HG03469 (cell line): ENCODE results near the gene TMEM203.
"Not testable (repeated sequence)": the region's sequence is repeated elsewhere in the genome, so short reads cannot be mapped to it uniquely, and the experiment has no call there.

ENCODE experiments used
- ATAC-seq: cut with Tn5 transposase; IDR thresholded peaks from one replicate; pipeline ENCODE4 v1.9.1; 2021; ENCODE audit warnings: mild to moderate bottlenecking, moderate library complexity, moderate number of reproducible peaks; ENCODE audit not compliant: unreplicated experiment

The TMEM203 gene

DNA sequence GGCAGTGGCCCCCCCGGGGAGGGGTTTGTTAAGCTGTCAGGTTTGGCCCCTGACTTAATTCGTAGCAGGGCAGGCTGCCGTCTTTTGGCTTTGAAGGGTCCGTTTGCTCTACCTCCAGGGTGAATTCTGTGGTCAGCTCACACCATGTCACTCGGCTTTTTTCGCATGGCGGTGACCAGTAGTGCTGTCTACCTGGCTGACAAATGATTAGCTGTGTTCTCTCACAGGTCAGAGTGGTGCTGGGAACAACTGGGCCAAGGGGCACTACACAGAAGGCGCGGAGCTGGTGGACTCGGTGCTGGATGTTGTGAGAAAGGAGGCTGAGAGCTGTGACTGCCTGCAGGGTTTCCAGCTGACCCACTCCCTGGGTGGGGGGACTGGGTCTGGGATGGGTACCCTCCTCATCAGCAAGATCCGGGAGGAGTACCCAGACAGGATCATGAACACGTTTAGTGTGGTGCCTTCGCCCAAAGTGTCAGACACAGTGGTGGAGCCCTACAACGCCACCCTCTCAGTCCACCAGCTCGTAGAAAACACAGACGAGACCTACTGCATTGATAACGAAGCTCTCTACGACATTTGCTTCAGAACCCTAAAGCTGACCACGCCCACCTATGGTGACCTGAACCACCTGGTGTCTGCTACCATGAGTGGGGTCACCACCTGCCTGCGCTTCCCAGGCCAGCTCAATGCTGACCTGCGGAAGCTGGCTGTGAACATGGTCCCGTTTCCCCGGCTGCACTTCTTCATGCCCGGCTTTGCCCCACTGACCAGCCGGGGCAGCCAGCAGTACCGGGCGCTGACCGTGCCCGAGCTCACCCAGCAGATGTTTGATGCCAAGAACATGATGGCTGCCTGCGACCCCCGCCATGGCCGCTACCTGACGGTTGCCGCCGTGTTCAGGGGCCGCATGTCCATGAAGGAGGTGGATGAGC lies 37.1 kb upstream of the TMEM203 start:
- ATAC-seq: no peak

DNA sequence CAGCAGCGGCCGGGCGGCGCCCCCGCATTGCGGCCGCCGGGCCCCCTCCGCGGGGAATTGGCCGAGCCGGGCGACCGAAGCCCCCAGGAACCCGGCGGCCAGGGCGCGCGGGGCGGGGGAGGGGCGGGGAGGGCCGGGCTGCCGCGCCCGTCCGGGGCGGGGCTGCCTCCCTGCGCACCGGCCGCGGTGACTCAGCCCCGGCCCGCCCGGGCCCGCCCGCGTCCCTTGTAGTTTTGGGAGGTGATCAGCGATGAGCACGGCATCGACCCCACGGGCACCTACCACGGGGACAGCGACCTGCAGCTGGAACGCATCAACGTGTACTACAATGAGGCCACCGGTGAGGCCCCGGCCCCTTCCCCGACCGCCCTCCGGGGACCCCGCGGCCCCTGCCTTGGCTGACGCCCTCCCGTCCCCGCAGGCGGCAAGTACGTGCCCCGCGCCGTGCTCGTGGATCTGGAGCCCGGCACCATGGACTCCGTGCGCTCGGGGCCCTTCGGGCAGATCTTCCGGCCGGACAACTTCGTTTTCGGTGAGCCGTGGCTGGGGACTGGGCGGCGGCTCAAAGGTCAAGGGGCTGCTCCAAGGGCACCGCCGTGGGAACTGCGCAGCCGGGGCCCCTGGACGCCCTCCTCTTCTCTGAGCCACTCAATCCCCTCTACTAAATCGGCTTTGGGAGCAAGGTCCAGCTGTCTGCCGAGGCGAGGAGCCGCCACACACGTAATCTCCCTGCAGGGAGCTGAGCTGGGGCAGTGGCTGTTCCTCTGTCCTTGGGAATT lies 36.2 kb upstream of the TMEM203 start:
- ATAC-seq: no peak

DNA sequence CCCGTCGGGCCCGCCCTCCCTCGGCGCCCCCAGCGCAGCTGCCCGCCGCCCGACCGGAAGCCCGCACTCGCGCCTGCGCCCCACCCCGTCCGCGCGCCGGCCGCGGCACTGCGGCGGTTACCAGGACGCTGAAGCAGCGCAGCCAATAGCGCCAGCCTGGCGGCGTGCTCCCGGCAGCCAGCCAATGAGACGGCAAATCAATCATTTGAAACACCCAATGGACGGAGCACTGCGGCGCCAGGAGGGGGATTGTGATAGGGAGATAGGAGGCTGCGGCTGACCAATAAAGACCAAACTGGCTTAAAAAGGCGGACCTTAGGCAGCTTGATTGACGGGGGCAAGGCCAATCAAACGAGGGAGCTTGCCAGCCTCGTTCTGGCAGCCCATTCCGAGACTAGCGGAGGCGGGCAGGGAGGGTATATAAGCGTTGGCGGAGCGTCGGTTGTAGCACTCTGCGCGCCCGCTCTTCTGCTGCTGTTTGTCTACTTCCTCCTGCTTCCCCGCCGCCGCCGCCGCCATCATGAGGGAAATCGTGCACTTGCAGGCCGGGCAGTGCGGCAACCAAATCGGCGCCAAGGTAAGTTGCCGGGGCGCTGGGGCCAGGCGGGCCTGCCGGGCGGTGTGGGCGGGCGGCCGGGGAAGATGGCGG lies 35.5 kb upstream of the TMEM203 start, which contains the start of gene TUBB4B:
Gene TUBB4B, plus strand, starts transcription at position 447 of the 649 bp plus-strand sequence. Its CDS starts 74 bp downstream, at position 521.
- peak; percentile 76 for ATAC-seq

DNA sequence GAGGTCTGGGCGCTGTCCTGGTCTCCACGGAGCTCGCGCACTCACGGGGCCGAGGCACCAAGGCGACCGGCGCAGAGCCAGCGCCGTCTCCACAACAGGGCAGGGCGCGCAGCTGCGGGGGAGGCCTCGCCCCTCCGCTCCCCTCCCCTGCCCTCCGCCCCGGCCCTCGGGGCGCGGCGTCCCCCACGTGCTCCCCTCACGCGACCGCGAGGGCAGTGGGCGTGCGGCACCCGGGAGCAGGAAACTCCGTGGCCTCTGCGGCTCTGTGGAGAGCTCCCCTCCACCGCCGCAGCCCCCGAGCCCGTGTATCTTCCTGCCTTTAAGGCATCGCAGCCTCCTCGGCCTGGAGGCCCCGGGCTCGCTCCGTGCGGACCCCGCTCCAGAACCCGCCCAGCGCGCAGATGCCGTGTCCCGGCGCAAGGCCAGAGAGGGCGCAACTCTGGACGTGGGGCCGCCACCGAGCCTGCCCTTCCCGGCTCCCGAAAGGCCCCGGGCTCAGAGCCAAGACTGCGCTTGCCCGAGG lies 34.9 kb upstream of the TMEM203 start:
- ATAC-seq: peak; percentile 19

DNA sequence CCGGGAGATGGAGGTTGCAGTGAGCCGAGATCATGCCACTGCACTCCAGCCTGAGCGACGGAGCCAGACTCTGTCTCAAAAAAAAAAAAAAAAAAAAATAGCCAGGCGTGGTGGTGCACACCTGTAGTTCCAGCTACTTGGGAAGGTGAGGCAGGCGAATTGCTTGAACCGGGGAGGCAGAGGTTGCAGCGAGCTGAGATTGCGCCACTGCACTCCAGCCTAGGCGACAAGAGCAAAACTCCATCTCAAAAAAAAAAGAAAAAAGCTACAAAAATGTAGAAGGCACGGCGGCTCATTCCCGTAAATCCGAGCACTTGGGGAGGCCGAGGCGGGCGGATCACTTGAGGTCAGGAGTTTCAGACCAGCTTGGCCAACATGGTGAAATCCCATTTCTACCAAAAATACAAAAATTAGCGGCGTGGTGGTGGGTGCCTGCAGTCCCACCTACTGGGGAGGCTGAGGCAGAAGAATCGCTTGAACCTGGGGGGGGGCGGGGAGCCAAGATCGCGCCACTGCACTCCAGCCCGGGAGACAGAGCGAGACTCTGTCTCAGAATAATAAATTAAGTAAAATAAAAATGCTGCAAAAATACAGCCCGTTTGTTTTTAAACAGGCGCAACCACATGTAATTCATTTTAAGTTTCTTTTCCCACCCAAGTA lies 34.2 kb upstream of the TMEM203 start:
- not testable (repeated sequence) for ATAC-seq

DNA sequence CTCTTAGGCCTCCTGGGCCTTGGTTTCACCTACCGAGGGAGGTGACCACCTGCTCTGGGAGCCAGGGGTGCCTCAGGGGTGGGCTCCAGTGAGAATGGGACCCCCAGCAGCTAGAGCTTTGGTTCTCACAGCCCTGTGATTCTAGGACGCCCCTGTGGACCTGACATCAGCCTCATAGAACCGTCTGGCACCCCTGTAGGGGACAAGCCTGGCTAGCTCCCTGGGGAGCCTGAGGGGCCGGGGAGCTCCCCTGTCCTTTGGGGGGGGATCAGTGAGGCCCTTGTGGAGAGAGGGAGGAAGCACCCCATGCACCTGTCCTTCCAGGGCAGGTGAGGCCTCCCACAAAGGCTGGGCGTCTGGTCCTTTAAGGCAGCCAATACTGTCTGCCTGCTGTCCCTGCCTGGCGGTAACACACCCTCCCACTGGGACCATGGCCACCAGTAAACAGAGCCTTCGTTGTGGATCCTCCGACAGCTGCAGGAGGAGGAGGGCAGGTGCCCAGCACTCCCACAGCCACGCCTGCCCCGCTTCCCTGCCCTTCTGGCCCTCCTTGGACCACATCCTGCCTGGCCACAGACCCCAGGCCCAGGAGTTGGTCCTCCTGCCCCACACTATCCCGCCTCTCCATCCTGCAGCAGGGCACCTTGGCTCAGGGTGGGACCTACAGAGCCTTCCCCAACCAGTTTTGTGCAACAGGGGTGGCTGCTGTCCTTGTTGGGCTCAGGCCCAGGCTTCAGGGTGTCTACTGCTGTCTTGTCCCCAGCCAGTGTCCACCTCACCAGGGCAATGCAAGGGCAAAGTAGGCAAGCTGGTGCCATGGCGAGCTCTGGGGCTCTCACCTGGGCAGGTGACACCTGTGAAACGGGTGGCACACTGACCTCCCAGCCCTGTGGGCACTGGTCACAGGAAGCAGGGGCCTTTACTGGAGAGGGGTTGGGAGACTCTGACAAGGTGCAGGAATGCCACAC lies 32.6 kb upstream of the TMEM203 start:
- no peak for ATAC-seq

DNA sequence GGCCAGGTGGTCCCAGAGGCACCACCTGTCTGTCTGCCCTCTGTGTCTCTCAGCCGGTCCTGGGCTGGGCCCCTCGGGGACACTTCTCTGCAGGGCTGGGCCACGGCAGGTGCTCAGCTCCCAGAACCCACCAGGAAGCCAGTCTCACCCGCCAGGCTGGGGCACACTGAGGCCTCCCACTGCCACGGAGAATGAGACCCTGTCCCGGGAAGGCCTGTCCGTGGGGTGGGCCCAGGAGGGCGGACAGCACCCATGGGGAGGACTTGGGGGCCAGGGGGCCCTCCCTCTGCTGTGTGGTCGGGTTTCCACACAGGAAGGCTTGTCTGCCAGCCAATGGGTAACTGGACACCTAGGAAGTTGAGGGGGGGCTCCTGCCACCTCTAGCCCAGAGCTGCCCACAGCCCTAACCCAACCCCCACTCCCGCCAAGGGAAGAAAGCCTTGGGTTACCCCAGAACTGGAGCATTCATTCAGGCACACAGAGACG lies 31.5 kb upstream of the TMEM203 start:
- no peak for ATAC-seq

DNA sequence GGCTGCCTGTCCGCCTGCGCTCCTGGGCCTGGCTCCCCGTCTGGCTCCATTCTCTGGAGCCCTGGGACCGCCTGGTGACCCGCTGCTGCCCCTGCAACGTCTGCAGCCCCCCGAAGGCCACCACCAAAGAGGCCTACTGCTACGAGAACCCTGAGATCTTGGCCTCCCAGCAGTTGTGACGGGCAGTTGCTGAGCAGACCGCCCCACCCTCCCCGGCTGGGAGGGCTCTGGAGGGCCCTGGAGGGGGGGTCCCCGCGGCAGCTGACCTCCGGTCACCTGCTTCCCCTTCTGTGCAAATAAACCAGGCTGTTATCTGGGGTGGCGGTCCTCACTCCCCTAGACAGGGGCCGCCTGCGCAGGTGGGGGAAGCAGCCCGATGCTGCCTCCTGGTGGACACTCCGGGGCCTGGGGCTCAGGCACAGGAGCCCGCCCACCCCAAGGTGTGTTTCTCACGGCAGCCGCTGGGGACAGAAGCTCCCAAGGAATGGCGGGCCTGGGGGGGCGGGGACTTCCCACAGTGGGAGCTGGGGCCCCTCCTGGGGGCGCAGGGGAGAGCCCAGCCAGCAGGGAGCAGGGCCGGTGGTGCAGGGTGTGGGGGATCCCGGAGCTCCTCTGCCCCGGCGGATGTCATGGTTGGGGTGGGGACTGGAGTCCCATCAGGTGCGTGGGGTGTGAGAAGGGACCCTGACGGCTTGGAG lies 30.9 kb upstream of the TMEM203 start:
- no peak for ATAC-seq

DNA sequence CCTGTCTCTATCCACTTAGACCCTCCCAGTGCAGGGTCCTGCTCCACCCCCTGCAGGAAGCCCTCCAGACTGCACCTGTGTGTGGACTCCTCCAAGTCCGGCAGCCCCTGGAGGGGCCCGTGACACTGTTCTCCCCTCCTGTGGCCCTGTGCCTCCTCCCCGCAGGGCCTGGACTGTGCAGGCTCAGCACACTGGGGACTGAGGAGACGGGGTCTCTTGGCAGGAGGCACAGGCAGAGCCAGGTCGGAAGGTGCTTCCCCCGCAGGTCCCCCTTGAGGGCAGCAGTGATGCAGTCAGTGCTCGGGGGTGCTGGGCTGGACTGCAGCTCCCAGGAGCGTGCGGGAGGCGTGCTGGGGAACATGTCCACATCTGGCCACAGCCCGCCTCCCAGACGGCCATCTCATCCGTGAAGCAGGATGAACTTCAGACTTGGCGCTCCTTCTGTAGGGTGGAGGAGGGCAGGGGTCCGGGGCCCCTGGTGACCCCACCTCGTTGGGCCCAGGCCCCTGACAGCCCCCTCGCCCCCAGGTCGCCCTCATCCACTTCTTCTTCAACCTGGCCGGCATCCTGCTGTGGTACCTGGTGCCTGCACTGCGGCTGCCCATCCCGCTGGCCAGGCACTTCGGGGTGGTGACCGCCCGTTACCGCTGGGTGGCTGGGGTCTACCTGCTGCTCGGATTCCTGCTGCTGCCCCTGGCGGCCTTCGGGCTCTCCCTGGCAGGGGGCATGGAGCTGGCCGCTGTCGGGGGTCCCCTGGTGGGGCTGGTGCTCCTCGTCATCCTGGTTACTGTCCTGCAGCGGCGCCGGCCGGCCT lies 30.2 kb upstream of the TMEM203 start:
- no peak for ATAC-seq

DNA sequence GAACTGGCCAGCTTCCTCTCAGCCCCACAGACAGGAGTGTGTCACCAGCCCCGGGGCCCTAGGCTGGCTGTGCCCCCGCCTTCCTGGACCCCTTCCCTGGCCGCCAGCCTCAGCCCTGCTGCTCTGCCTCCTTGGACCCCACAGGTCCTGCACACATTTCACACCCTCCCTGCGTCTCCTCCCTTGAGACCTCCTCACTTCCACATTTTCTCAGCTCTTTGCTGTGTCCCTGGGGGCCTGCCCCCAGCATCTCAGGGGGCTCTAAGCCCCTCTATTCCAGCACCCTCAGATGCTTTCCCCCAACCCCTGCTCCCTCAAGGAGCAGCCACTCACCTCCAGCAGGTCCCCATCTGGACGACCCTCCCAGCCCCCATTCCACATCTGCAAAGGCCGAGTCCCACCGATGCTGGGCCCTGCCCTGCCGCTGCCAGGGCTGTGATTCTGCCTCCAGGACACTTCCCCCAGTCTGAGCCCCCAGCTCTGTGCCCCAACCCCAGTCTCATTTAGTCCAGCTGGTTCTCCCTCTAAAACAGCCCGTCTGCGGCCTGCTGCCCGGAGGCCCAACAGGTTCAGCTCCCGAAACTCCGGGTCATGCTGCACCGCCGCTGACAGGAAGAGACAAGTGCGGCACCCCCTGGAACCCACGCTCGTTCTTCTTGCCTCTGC lies 29.4 kb upstream of the TMEM203 start:
- no peak for ATAC-seq

DNA sequence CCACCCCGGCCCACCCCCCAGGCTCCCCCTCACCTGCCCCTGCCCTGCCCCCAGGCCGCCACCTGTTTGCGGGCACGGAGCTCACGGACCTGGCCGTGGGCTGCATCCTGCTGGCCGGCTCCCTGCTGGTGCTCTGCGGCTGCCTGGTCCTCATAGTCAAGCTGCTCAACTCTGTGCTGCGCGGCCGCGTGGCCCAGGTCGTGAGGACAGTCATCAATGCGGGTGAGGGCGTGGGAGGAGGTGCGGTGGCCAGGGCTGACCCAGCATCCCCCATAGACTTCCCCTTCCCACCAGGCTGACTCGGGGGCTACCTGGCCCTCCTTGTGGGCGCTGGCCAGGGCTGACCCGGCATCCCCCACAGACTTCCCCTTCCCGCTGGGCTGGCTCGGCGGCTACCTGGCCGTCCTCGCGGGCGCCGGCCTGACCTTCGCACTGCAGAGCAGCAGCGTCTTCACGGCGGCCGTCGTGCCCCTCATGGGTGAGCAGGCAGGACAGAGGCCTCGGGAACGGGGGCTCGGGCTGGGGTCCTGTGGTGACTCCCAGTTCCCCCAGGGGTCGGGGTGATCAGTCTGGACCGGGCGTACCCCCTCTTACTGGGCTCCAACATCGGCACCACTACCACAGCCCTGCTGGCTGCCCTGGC lies 28.7 kb upstream of the TMEM203 start:
- ATAC-seq: no peak

DNA sequence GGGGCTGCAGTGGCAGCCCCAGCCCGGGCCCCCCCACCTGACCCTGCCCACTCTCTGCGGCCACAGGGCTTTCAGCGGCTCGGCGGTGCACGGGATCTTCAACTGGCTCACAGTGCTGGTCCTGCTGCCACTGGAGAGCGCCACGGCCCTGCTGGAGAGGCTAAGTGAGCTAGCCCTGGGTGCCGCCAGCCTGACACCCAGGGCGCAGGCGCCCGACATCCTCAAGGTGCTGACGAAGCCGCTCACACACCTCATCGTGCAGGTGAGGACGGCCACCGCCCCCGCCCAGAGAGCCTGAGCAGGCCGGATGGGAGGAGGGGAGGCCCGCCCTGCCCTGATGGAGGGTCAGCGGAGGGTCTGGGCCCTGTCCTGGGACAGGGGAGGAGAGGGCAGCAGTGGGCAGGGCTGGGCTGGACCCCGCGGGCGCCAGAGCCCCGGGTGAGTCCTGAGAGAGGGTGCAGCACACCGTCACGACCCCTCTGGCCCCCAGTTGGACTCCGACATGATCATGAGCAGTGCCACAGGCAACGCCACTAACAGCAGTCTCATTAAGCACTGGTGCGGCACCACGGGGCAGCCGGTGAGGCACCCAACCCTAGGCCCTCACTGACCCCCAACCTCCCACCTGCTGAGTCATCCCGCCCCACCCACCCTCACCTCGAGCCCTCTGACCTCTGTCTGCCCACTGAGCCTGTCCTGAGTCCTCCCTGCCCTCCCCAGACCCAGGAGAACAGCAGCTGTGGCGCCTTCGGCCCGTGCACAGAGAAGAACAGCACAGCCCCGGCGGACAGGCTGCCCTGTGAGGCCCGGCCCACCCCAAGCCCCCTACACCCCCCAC lies 27.9 kb upstream of the TMEM203 start:
- no peak for ATAC-seq

DNA sequence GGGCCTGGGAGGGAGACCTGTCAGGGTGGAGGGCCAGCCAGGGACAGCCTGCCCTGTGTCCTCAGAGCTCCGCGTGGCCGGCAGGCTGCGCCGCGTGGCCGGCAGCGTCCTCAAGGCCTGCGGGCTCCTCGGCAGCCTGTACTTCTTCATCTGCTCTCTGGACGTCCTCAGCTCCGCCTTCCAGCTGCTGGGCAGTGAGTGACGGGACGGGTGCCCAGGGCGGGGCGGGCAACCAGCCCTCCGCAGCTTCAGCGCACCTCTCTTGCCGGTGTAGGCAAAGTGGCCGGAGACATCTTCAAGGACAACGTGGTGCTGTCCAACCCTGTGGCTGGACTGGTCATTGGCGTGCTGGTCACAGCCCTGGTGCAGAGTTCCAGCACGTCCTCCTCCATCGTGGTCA lies 27.1 kb upstream of the TMEM203 start:
- no peak for ATAC-seq

DNA sequence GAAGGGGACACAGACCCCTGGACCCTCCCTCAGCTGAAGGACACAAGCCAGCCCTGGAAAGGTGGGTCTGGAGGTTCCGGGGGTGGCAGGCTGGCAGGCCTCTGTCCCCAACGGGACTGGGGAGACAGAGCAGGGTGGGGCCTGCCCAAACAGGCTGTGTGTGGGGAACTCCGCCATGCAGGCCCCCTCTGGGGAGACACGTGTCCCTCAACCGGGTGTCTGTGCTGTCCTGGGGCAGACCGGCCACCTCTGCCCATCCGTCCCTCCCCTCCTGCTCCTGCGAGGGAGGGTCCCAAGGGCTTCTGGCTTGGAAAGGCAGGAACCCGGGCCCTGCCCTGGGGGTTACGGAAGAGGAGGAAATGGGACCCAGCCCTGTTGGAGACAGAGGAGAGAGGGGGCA lies 26.7 kb upstream of the TMEM203 start:
- no peak for ATAC-seq

DNA sequence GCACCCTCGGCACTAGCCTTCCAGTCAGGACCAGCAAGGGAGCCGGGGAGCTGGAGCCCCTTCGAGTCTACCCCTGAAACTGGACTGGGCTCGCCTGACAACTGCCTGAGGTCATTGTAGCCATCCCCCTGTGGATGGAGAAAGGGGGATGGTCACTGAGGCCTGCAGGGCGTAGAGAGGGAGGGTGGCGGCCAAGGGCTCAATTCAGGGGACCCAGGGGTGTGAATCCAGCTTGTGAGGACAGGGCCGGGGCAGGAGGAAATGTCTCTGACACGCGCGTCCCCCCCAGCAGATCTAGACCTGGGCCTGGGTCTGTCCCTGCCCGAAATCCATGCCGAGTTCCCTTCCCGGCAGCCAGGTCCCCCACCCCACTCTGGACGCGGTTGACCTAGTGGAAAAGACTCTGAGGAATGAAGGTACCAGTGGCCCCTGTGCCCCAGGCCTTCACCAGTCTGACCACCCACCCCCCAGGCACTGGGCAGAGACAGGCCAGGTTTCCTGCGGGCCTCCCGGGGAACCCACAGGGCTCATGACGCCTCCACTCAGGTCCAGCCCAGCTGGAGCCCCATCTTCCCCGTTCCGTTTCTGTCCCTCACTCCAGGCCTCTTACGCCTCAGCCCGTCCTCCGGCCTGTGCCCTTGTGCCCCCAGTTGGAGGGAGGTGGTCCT lies 26.1 kb upstream of the TMEM203 start:
- no peak for ATAC-seq
